ENCODE data around the gene PGK2.

The PGK2 gene

GRCh38 chr6:49784272-49784671 is 2.8 kb downstream of the PGK2 start:
- H3K27me3 ChIP-seq (ENCODE audit: insufficient read depth, low read depth, severe bottlenecking): no peaks in the 10 kb centered on the region
- TF ChIP-seq CTCF (IDR thresholded peaks at IDR 0.05; ENCODE audit: low read depth, low read length): no peak
- no peak for DNase-seq

GRCh38 chr6:49782725-49783124 is 4.4 kb downstream of the PGK2 start:
- Histone ChIP-seq H3K4me3 (ENCODE audit: low read depth, low read length) (no peak overlapping the region), H3K27me3 (ENCODE audit: insufficient read depth, low read depth, severe bottlenecking) (no peaks in the 10 kb centered on the region), H3K36me3 (no peaks in the 10 kb centered on the region), H3K9me3 (ENCODE audit: severe bottlenecking) (peaks cover 3% of the 10 kb centered on the region), H3K27ac (no peak overlapping the region)
- no peak for TF ChIP-seq CTCF (IDR thresholded peaks at IDR 0.05; ENCODE audit: low read depth, low read length)
- DNase-seq: no peak

More at GRCh38 chr6:49784272-49784671, 2.8 kb downstream of the PGK2 start:
- Histone ChIP-seq H3K9me3 (ENCODE audit: severe bottlenecking) (peaks cover 3% of the 10 kb centered on the region), H3K27ac (no peak overlapping the region), H3K4me3 (ENCODE audit: low read depth, low read length) (no peak overlapping the region), H3K36me3 (no peaks in the 10 kb centered on the region)

GRCh38 chr6:49782293-49782692 is 4.8 kb downstream of the PGK2 start:
- no peak for DNase-seq
- Histone ChIP-seq H3K27ac (no peak overlapping the region), H3K4me3 (ENCODE audit: low read depth, low read length) (no peak overlapping the region), H3K27me3 (ENCODE audit: insufficient read depth, low read depth, severe bottlenecking) (no peaks in the 10 kb centered on the region), H3K36me3 (no peaks in the 10 kb centered on the region), H3K9me3 (ENCODE audit: severe bottlenecking) (peaks cover 3% of the 10 kb centered on the region)
- no peak for TF ChIP-seq CTCF (IDR thresholded peaks at IDR 0.05; ENCODE audit: low read depth, low read length)

GRCh38 chr6:49776444-49776843 is 10.6 kb downstream of the PGK2 start:
- Histone ChIP-seq H3K27ac (no peak overlapping the region), H3K27me3 (ENCODE audit: insufficient read depth, low read depth, severe bottlenecking) (no peaks in the 10 kb centered on the region), H3K4me3 (ENCODE audit: low read depth, low read length) (no peak overlapping the region), H3K9me3 (ENCODE audit: severe bottlenecking) (no peaks in the 10 kb centered on the region), H3K36me3 (no peaks in the 10 kb centered on the region)
- no peak for TF ChIP-seq CTCF (IDR thresholded peaks at IDR 0.05; ENCODE audit: low read depth, low read length)
- DNase-seq: no peak

- TF ChIP-seq CTCF (IDR thresholded peaks at IDR 0.05; ENCODE audit: low read depth, low read length): no peak
- Histone ChIP-seq H3K36me3 (no peaks in the 10 kb centered on the region), H3K4me3 (ENCODE audit: low read depth, low read length) (no peak overlapping the region), H3K27me3 (ENCODE audit: insufficient read depth, low read depth, severe bottlenecking) (no peaks in the 10 kb centered on the region), H3K9me3 (ENCODE audit: severe bottlenecking) (no peaks in the 10 kb centered on the region), H3K27ac (no peak overlapping the region)
- DNase-seq: no peak
Measured at GRCh38 chr6:49775043-49775442, 12.0 kb downstream of the PGK2 start.

- Histone ChIP-seq H3K27ac (no peak overlapping the region), H3K9me3 (ENCODE audit: severe bottlenecking) (no peaks in the 10 kb centered on the region), H3K4me3 (ENCODE audit: low read depth, low read length) (no peak overlapping the region), H3K36me3 (no peaks in the 10 kb centered on the region), H3K27me3 (ENCODE audit: insufficient read depth, low read depth, severe bottlenecking) (no peaks in the 10 kb centered on the region)
- DNase-seq: no peak
- TF ChIP-seq CTCF (IDR thresholded peaks at IDR 0.05; ENCODE audit: low read depth, low read length): no peak
Measured at GRCh38 chr6:49772285-49772684, 14.8 kb downstream of the PGK2 start.
